ENCODE measurements around the gene ACCS. TPM values are rescaled to one million over a fixed set of nuclear protein-coding genes. Genes with fewer than 3 reads are reported as not detected.

Gene ACCS
- total RNA-seq, 1 experiment from 2014 or later, result 13.9 TPM

- no peak overlapping the region for H3K27ac Mint-ChIP-seq
- 0 out of 2 replicates have a peak, but pooled peaks cover 2% of the 10 kb centered on the region for H3K27me3 Mint-ChIP-seq (ENCODE audit: low read depth)
- TF ChIP-seq FOXP1 (CRISPR knock-in tag; IDR thresholded peaks at IDR 0.05; ENCODE audit: borderline replicate concordance) (no peak), MYBL2 (CRISPR knock-in tag; IDR thresholded peaks at IDR 0.05) (no peak), ZNF138 (CRISPR knock-in tag; conservative IDR thresholded peaks at IDR 0.05) (no peak), ZBTB21 (CRISPR knock-in tag; IDR thresholded peaks at IDR 0.05; ENCODE audit: borderline replicate concordance) (no peak), ZNF232 (CRISPR knock-in tag; IDR thresholded peaks at IDR 0.05) (no peak), NR2C2 (CRISPR knock-in tag; IDR thresholded peaks at IDR 0.05) (no peak), HMGA2 (CRISPR knock-in tag; IDR thresholded peaks at IDR 0.05) (no peak), ATF2 (CRISPR knock-in tag; IDR thresholded peaks at IDR 0.05; ENCODE audit: borderline replicate concordance, low read depth) (no peak), NFATC4 (CRISPR knock-in tag; IDR thresholded peaks at IDR 0.05) (no peak), ZNF396 (CRISPR knock-in tag; IDR thresholded peaks at IDR 0.05; ENCODE audit: borderline replicate concordance) (no peak), TEAD4 (CRISPR knock-in tag; IDR thresholded peaks at IDR 0.05) (no peak), ATF3 (CRISPR knock-in tag; conservative IDR thresholded peaks at IDR 0.05) (no peak), ERG (CRISPR knock-in tag; IDR thresholded peaks at IDR 0.05) (no peak), ATF1 (CRISPR knock-in tag; IDR thresholded peaks at IDR 0.05) (no peak), ZMAT4 (CRISPR knock-in tag; IDR thresholded peaks at IDR 0.05) (no peak), MXD4 (CRISPR knock-in tag; IDR thresholded peaks at IDR 0.05; ENCODE audit: borderline replicate concordance) (no peak), FOXP4 (CRISPR knock-in tag; IDR thresholded peaks at IDR 0.05) (no peak), E2F4 (CRISPR knock-in tag; IDR thresholded peaks at IDR 0.05; ENCODE audit: borderline replicate concordance, low read depth) (no peak), HMGXB4 (CRISPR knock-in tag; IDR thresholded peaks at IDR 0.05) (no peak), RORB (CRISPR knock-in tag; IDR thresholded peaks at IDR 0.05) (no peak)
- no peak for ATAC-seq
- H3K9me3 Mint-ChIP-seq, result peaks cover 6% of the 10 kb centered on the region
- ChIA-PET POLR2A (no interaction called here), CTCF (interaction anchor here (0.6 kb wide), 1 partner anchor 13 kb away, joined by 3 read pairs; no protein-coding TSS in a partner anchor)
- 0 out of 2 replicates have a peak, but pooled peaks cover 2% of the 10 kb centered on the region for H3K4me1 Mint-ChIP-seq
- no peak overlapping the region for H3K4me3 Mint-ChIP-seq
- peaks cover 5% of the 10 kb centered on the region for H3K36me3 Mint-ChIP-seq
- DNase-seq (ENCODE audit: low spot score), result no peak
Observed at GRCh38 chr11:44080951-44081350, 14.9 kb downstream of the ACCS start.

Measured in WTC11 (cell line).